GM18951 (cell line): ENCODE results near the gene CADM2.
"Not testable (repeated sequence)": the region's sequence is repeated elsewhere in the genome, so short reads cannot be mapped to it uniquely, and the experiment has no call there.

ENCODE experiments used
- POLR2A ChIP-seq: IDR thresholded peaks from 4 replicates; pipeline ENCODE4 v1.6.1; 2011; ENCODE audit warnings: mild to moderate bottlenecking; ENCODE audit not compliant: insufficient read length, insufficient read depth; ENCODE audit errors: extremely low read depth
- in situ Hi-C: fragments of 300-500 bp; cut with MboI; formaldehyde crosslinking; loops from one replicate; pipeline ENCODE4 v1.12.0; 2022; ENCODE audit warnings: low sequenced_read_pairs, mixed read lengths, inconsistent platforms; ENCODE audit not compliant: unreplicated experiment

The CADM2 gene

DNA sequence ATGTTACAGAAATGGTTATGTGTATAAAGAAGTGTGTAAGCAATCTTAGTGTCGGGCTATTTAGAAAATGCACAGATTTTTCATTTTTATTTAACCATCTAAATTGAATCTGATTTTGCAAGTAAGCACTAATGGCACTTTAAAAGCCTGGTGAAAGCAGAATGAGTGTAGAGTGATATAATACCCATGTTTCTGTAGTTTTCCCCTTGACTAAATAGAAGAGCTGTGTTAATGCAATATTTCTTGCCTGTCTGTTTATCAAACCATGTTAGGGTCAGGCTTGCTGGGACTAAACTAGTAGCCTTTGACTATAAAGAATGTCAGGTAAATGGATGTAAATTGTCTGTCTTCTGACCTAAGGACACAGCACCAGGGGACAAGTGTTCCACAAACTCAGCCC is 714.0 kb downstream of the CADM2 start:
- TF ChIP-seq POLR2A: no peak
- in situ Hi-C loops: no loop called here

DNA sequence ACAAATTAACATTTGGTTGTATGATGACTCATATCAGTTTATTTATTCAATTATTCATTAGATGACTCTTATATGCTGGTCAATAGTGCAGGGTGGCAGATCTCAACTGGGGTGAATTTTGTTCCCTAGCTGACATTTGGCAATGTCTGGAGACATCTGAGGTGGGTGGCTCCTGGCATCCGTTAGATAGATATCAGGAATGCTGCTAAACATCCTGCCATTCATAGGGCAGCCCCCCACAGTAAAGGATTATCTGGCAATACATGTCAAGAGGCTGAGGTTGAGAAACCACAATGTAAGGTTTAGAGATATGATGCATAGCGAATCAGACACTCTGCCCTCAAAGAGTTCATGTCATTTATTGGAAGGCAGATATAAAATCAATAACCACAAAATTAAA is 719.9 kb downstream of the CADM2 start:
- no peak for TF ChIP-seq POLR2A

DNA sequence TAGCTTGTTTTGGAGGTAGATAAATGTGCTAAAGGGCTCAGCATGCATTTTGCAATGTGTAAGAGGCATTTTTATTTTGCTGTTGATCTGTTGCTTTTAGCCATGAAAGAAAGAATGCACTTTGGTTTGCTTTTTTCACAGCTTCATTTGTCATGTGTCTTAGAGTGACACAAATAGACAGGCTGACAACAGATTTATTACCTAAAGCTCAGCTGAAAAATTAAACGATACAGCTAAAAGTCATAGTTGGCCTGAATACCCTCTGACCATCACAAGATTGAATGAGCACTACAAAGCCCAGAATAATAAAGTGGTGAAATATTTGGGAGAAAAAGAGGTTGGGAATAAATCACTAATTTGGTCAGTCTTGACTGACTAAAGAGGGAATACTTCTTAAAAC is 723.1 kb downstream of the CADM2 start:
- TF ChIP-seq POLR2A: no peak
- in situ Hi-C loops: no loop called here

More for the DNA sequence above, 719.9 kb downstream of the CADM2 start:
- in situ Hi-C loops: no loop called here

DNA sequence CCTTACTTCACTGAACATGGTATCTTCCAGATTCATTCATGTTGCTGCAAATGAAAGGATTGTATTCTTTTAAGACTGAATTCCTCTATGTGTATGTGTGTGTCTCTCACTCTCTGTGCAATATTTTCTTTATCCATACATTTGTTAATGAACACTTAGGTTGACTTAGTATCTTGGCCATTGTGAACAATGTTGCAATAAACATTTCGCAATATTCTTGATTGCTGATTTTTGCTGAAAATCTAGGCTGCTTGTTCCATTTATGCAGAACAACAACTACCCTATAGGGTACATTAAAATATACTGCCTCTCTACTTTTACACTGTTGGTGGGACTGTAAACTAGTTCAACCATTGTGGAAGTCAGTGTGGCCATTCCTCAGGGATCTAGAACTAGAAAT is 732.4 kb downstream of the CADM2 start:
- in situ Hi-C loops: no loop called here
- no peak for TF ChIP-seq POLR2A

DNA sequence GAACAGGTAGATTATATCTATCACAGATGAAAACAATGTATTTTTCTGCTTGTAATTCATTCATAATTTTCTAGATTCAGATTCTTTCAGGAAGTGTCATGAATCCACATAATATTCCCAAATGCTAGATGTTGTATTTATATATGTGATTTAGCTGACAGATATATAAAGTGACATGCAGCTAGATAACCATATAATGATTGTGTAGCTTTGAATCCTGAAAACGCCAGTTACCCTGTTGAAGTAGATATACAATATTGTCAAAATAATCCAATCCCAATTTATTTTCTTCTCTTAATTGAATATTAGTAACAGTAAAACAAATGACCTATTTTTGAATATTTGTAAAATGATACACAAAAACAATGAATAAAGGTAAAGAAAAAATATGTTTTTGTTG is 738.4 kb downstream of the CADM2 start:
- in situ Hi-C loops: no loop called here
- no peak for TF ChIP-seq POLR2A

DNA sequence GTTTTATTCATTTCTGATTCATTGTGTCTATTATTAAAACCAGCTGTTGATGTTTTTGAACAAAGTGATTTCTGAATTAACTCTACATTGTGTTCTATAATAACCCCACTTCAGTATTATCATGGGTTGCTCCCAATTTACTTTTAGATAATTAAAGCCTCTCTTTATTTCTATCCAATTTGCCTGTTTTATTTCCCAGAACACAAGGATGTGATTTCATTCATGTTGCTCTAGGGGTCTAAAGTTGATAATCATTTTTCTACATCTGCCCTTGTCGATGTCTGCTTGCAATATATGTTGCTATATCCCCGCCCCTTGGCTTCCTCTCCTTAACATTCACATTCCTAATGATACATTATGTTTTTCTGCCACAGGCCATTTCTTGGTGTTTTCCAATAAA is 747.3 kb downstream of the CADM2 start:
- in situ Hi-C loops: no loop called here
- TF ChIP-seq POLR2A: no peak

DNA sequence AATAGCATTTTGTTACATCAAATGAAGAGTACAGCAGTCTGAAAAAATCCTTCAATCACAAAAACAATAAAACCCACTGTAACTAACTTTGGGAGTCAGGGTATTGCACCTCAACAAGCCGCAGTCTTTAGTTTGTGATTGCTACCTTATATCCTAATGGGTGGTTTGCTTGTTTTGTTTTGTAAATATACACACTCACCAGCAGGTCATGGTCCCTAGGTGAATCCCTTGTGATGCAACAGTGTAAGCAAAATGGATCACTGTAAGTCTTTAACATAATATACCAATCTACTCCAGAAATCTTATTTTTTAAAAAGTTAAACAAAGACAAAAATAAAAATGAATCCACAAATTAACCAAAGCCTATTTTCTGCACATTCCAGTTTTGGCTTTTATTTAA is 749.5 kb downstream of the CADM2 start:
- in situ Hi-C loops: not testable (repeated sequence)

DNA sequence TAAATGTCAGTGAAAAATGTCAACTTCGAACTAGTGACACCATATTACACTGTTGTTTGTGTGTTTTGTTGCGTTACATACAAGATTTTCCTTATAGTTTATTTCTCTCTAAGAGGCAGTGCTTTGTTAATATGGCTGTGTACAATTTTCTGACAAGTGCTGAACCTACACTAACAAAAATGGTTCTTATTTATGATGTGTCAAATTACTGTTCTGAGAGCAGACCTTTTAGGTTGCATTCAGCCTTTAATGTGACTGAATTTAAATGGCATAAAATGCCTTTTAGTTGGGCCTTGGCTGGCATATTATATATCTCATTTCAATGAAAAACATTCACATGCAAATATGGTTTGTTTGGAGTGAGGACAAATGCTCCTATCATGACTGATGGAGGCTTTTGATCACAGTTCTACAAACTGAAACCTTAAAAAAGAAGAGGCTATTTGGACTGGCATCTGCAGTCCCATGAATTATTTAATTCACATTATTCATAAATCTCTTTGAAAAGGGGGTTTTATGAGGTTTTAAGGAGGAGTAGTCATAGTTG is 750.6 kb downstream of the CADM2 start:
- in situ Hi-C loops: no loop called here
- TF ChIP-seq POLR2A: no peak

DNA sequence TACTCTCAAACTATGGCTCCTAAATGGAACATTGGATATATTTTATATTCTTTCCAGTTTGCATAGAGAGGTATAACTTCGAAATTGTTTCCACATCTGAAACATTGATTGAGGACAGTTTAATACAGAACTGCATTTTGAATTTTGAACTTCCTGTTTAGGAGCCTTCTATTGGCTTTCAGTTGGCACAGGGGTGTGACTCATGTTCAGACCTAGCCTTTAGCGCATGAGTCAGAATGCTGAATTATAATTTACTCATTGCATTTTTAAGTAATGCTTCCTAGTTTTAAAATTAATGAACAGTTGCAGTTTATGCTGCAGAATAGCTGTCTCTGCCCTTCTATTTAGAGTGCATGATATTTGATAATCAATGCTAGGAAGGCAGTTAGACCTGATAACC is 751.7 kb downstream of the CADM2 start:
- TF ChIP-seq POLR2A: no peak
- in situ Hi-C loops: no loop called here

DNA sequence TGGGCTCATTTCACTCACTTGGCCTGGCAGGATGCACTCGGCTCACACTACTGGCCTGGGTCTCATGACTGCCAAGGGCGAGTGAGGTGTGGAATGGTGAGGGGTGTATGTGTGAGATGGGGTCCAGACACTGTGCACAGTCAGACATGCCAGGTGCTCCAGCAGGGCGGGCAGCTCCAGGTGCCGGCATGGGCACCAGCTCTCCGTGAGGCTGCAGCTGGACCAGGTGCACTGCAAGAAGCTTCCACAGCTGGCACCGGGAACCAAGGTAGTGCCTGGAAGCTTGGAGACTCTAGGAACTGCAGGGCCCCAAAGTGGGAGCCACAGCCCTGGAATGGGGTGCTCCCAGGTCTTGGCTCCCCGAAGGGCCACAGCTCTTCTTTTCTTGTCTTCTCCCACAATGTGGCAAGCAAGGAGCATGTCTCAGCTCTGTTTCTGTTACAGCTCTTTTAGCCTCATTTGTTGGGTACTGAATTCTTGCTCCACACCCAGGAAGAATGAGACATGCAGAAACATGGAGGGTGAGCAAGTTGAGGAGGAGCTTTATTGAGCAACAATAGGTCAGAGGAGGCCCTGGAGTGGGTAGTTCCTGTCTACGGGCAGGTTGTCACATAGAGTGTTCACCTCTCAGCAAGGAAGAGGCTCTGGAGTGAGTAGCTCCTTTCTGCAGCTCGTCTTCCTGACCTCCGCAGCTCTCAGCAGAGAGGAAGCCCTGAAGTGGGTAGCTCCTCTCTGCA is 762.8 kb downstream of the CADM2 start:
- in situ Hi-C loops: no loop called here
- no peak for TF ChIP-seq POLR2A

DNA sequence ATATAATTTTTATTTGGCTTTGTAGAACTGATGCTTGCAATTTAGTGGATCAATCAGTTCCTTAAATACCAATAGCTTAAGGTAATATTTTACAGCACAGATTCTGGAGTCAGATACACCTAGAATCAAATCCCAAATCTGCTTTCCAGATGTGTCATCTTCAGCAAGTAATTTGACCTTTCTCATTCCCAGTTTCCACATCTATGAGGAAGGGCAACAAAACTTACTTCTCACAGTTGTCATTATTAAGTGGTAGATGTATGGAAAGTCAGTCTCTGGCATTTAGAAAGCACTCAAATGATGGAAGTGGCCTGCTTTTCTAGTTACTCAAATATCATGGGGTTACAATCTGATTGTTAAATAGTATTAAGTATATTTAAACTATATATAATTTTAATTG is 767.0 kb downstream of the CADM2 start:
- in situ Hi-C loops: no loop called here
- TF ChIP-seq POLR2A: no peak

DNA sequence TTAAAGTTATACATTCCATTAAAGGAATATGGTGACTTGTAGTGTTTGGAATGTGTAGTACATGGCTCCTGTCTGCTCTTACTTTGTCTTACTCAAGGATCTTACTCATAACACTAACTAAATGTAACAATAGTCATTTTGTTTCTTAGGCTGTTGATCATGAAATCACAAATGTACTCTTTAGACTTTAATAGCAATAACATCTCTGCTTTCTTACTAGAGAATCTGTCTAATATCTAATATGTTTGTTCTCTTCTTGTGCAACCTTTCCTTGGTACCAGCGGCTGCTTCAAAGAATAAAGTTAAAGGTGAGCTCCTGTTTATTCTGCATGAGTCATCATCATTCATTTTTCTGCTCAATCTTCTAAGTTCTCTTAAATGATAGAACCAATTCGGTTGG is 767.5 kb downstream of the CADM2 start:
- in situ Hi-C loops: no loop called here
- no peak for TF ChIP-seq POLR2A

DNA sequence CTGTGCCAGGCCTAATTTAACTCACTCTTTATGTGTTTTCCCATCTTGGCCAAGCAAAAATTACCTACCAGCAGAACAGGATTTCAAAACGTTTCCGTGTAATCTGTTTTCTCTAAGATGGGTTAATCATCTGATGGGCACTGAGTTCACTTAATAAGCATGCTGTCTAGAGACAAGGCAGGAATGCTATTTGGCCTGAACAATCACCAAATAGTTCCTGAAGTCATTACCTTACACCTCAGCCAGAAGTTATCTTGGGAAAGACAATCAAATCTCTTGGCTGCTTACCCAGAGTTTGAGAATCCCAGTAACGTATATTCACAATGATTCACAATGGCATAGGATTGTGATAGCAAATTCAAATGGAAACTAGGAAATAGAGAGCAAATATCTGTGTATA is 779.1 kb downstream of the CADM2 start:
- in situ Hi-C loops: no loop called here
- TF ChIP-seq POLR2A: no peak

DNA sequence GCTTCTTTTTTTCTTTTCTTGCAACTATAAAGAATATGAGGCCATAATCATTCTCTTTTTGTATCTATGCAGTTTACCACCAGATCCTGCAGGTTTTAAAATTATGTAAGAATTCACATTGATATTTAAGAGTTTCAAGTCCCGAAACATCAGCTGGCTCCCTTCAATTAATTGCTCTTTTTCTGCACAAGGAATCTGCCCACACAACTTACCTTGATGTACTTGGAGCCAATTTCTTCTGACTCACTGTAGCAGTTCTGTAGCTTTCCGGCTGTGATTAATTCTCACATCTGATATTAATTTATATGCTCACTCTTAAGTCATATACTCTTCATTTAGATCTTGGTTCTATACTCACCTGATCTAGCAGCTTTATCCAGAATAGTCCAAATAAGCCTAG is 781.8 kb downstream of the CADM2 start:
- no peak for TF ChIP-seq POLR2A
- in situ Hi-C loops: no loop called here

DNA sequence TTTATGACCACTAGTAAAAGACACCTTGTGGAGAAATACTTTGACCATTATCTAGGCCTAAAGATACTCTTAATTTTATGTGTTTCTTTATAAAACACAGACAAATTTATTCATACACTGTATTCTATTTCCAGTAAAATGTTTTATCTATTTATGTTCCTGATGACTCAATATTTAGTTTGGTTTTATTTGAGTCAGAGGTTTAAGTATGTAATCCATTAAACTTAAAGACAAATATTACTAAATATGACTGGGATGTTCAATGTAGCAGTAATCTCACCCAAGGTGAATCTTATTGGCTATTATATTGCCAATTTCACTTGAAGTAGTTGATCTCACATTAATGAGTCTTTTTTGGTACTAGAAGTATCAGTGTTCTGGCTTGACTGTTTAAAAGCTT is 799.7 kb downstream of the CADM2 start:
- TF ChIP-seq POLR2A: no peak
- in situ Hi-C loops: no loop called here
